Keratinocyte (primary cell): ENCODE data around the gene CLPSL1. TPM values are rescaled to one million over a fixed set of nuclear protein-coding genes. Genes with fewer than 3 reads are reported as not detected.

Experiments used
- DNase-seq: peaks from one replicate; pipeline ENCODE4 v3.0.0-alpha.2; 2011; ENCODE audit warnings: low read depth, missing footprints, low spot score
- FAIRE-seq: peaks from 2 replicates; lab custom pipeline; 2011; peaks lifted over from hg19 to GRCh38; lab: Jason Lieb, UNC
- H2AFZ ChIP-seq: 2 replicates; pipeline ENCODE4 v1.6.0; 2012; ENCODE audit warnings: low read length, control low read depth, inconsistent platforms; ENCODE audit not compliant: control insufficient read depth
- H3K27ac ChIP-seq: 2 replicates; pipeline ENCODE4 v1.5.1; 2011; ENCODE audit warnings: low read length; ENCODE audit not compliant: control insufficient read depth, insufficient read depth
- H3K27me3 ChIP-seq: 3 replicates; pipeline ENCODE4 v1.6.0; 2011; ENCODE audit warnings: low read length; ENCODE audit not compliant: control insufficient read depth, insufficient read depth; ENCODE audit errors: extremely low read depth
- H3K36me3 ChIP-seq, 2 experiments: 2 replicates in 1 of 2; 3 replicates in 1 of 2; pipeline ENCODE4 v1.5.1; 2011; ENCODE audit warnings: low read length in 2 of 2, mild to moderate bottlenecking in 1 of 2; ENCODE audit not compliant: control insufficient read depth in 2 of 2, insufficient read depth in 2 of 2; ENCODE audit errors: extremely low read depth in 1 of 2
- H3K4me1 ChIP-seq: 3 replicates; pipeline ENCODE4 v1.5.1; 2011; ENCODE audit warnings: low read length; ENCODE audit not compliant: control insufficient read depth, insufficient read depth; ENCODE audit errors: extremely low read depth
- H3K4me2 ChIP-seq: 3 replicates; pipeline ENCODE4 v1.6.0; 2011; ENCODE audit warnings: low read depth, low read length; ENCODE audit not compliant: control insufficient read depth, insufficient read depth; ENCODE audit errors: extremely low read depth
- H3K4me3 ChIP-seq, 3 experiments: fragments of 200-600 bp in 1 of 3; sonication (generic) in 1 of 3; 2 replicates in 2 of 3; 3 replicates in 1 of 3; pipeline ENCODE4 v1.5.1; 2011 to 2016; ENCODE audit warnings: low read length in 3 of 3, mild to moderate bottlenecking in 3 of 3, control low read depth in 2 of 3, inconsistent platforms in 1 of 3, low read depth in 1 of 3, mixed read lengths in 1 of 3, mixed run types in 1 of 3, moderate library complexity in 1 of 3; ENCODE audit not compliant: control insufficient read depth in 2 of 3, insufficient read depth in 2 of 3; ENCODE audit errors: extremely low read depth in 1 of 3
- H3K79me2 ChIP-seq: 2 replicates; pipeline ENCODE4 v1.6.0; 2012; ENCODE audit warnings: low read length; ENCODE audit not compliant: control insufficient read depth, insufficient read depth
- H3K9ac ChIP-seq: 3 replicates; pipeline ENCODE4 v1.6.0; 2011; ENCODE audit warnings: low read length; ENCODE audit not compliant: control insufficient read depth, insufficient read depth; ENCODE audit errors: extremely low read depth
- H3K9me1 ChIP-seq: 3 replicates; pipeline ENCODE4 v1.6.0; 2011; ENCODE audit warnings: low read length; ENCODE audit not compliant: control insufficient read depth, insufficient read depth; ENCODE audit errors: extremely low read depth
- H3K9me3 ChIP-seq: 2 replicates; pipeline ENCODE4 v1.5.1; 2012; ENCODE audit warnings: low read depth, low read length; ENCODE audit not compliant: control insufficient read depth
- H4K20me1 ChIP-seq: 3 replicates; pipeline ENCODE4 v1.6.0; 2011; ENCODE audit warnings: low read length; ENCODE audit not compliant: control insufficient read depth, insufficient read depth; ENCODE audit errors: extremely low read depth
- CTCF ChIP-seq, 3 experiments: IDR thresholded peaks in 1 of 3; conservative IDR thresholded peaks in 1 of 3; optimal IDR thresholded peaks in 1 of 3; 2 replicates in 2 of 3; 3 replicates in 1 of 3; pipeline versions ENCODE3 to v1.5.1; 2011; ENCODE audit warnings: low read length in 3 of 3, mild to moderate bottlenecking in 3 of 3, moderate library complexity in 2 of 3, control low read depth in 1 of 3, inconsistent platforms in 1 of 3; ENCODE audit not compliant: insufficient read depth in 2 of 3; ENCODE audit errors: extremely low read depth in 1 of 3
- EZH2 ChIP-seq: IDR thresholded peaks from one replicate; pipeline ENCODE4 v1.6.1; 2012; ENCODE audit warnings: inconsistent platforms, mild to moderate bottlenecking, low read length, moderate library complexity
- dilution Hi-C: fragments of 300-500 bp; cut with MboI; formaldehyde crosslinking; loops from one replicate; pipeline ENCODE4 v1.7.0; 2020; ENCODE audit warnings: low sequenced_read_pairs; ENCODE audit not compliant: extremely low pct_ligation_motif_present
- polyA plus RNA-seq, 5 experiments: library from polyadenylated mRNA; depleted of rRNA in 3 of 5; stranded (reverse) in 3 of 5; stranded (forward) in 1 of 5; unstranded in 1 of 5; fragments of >200 nt; gene quantifications; 1 replicate in 1 of 5; 2 replicates in 3 of 5; 3 replicates in 1 of 5; pipeline versions ENCODE4 v1.2.1 to v1.2.3, GENCODE V29; 2011 to 2012; ENCODE audit warnings: missing spikeins in 2 of 5, low read depth in 1 of 5, low replicate concordance in 1 of 5

The CLPSL1 gene
- polyA plus RNA-seq, 1 donor (not counting 4 experiments of a cell fraction or from before 2014, with no cell fraction given), result not detected

- TF ChIP-seq EZH2 (no peak), CTCF (optimal IDR thresholded peaks at IDR 0.05 in 1 of 3, IDR thresholded peaks at IDR 0.05 in 1 of 3, conservative IDR thresholded peaks at IDR 0.05 in 1 of 3; ENCODE audit: extremely low read depth in 1 of 3, insufficient read depth in 2 of 3, low read length in 3 of 3) (no peak)
- H3K9me3 ChIP-seq, result no peaks in the 10 kb centered on the region
- DNase-seq, result no peak
- no peaks in the 10 kb centered on the region for H3K36me3 ChIP-seq
- no peak overlapping the region for H3K4me3 ChIP-seq
- H3K9ac ChIP-seq, result no peak overlapping the region
- no peak overlapping the region for H2AFZ ChIP-seq
- no peaks in the 10 kb centered on the region for H3K79me2 ChIP-seq
- no peaks in the 10 kb centered on the region for H3K4me1 ChIP-seq
- no peaks in the 10 kb centered on the region for H3K27me3 ChIP-seq
- H3K27ac ChIP-seq, result no peak overlapping the region
- no peak overlapping the region for H3K4me2 ChIP-seq
- dilution Hi-C loops, result no loop called here
- no peak for FAIRE-seq
- no peaks in the 10 kb centered on the region for H3K9me1 ChIP-seq
- H4K20me1 ChIP-seq, result no peaks in the 10 kb centered on the region
These were observed 17.9 kb downstream of the CLPSL1 start for GRCh38 chr6:35798706-35799105.

GRCh38 chr6:35801148-35801547 lies 20.3 kb downstream of the CLPSL1 start:
- H3K9me3 ChIP-seq, result no peaks in the 10 kb centered on the region
- no peak for TF ChIP-seq EZH2
- no peaks in the 10 kb centered on the region for H3K9me1 ChIP-seq
- no peaks in the 10 kb centered on the region for H3K79me2 ChIP-seq
- no peaks in the 10 kb centered on the region for H3K4me1 ChIP-seq
- dilution Hi-C loops, result no loop called here
- no peak overlapping the region for H3K9ac ChIP-seq
- H4K20me1 ChIP-seq, result peaks cover 5% of the 10 kb centered on the region
- H3K27ac ChIP-seq, result no peak overlapping the region
- peaks cover 6% of the 10 kb centered on the region for H3K27me3 ChIP-seq
- no peak overlapping the region for H2AFZ ChIP-seq
- DNase-seq (no peak), FAIRE-seq (no peak)
- no peaks in the 10 kb centered on the region for H3K36me3 ChIP-seq
- H3K4me2 ChIP-seq, result no peak overlapping the region
- H3K4me3 ChIP-seq, result no peak overlapping the region
